Cardiac fibroblast (primary cell): Measurements from ENCODE around the gene SLC43A2.

Experiments used
- DNase-seq, 2 donors: peaks; one replicate each; pipeline versions ENCODE4 v3.0.0 to v3.0.0-alpha.2; 2010; ENCODE audit warnings: low read depth in 2 of 2
- H3K4me3 ChIP-seq, 2 donors: replicated peaks in 1 of 2; 1 replicate in 1 of 2; 2 replicates in 1 of 2; pipeline ENCODE4 v1.5.1; 2011; ENCODE audit warnings: low read depth in 2 of 2, low read length in 2 of 2, mild to moderate bottlenecking in 2 of 2, moderate library complexity in 1 of 2
- CTCF ChIP-seq: IDR thresholded peaks from one replicate; pipeline ENCODE4 v1.5.1; 2011; ENCODE audit warnings: low read depth, mild to moderate bottlenecking, low read length, inconsistent platforms

SLC43A2 gene

GRCh38 chr17:1640329-1641064 lies 11.9 kb upstream of the SLC43A2 start:
- H3K4me3 ChIP-seq = no peak overlapping the region
- DNase-seq = no peak
- TF ChIP-seq CTCF = no peak

GRCh38 chr17:1639549-1640180 lies 11.0 kb upstream of the SLC43A2 start:
- no peak overlapping the region for H3K4me3 ChIP-seq
- TF ChIP-seq CTCF = no peak
- no peak for DNase-seq

GRCh38 chr17:1638624-1639300 lies 10.1 kb upstream of the SLC43A2 start:
- no peak for DNase-seq
- no peak overlapping the region for H3K4me3 ChIP-seq
- no peak for TF ChIP-seq CTCF

- no peak for DNase-seq
- TF ChIP-seq CTCF = no peak
- no peak overlapping the region for H3K4me3 ChIP-seq
Measured at GRCh38 chr17:1638171-1638590, 9.5 kb upstream of the SLC43A2 start.

GRCh38 chr17:1636732-1637285 lies 8.2 kb upstream of the SLC43A2 start:
- TF ChIP-seq CTCF = no peak
- H3K4me3 ChIP-seq = no peak overlapping the region
- no peak for DNase-seq

- DNase-seq = no peak
- no peak for TF ChIP-seq CTCF
- no peak overlapping the region for H3K4me3 ChIP-seq
Measured at GRCh38 chr17:1635675-1636465, 7.2 kb upstream of the SLC43A2 start.
